Measurements from ENCODE around the gene NTN1. TPM values are rescaled to one million over a fixed set of nuclear protein-coding genes. Genes with fewer than 3 reads are reported as not detected.

Gene NTN1
- total RNA-seq, 2 donors from 2014 or later: 68.8 to 79.0 TPM

- DNase-seq (ENCODE audit: low spot score) (no peak), ATAC-seq (ENCODE audit: insufficient number of reproducible peaks, low FRiP score, low read depth) (no peak)
- Histone ChIP-seq H3K27me3 (replicated peaks; ENCODE audit: insufficient read depth) (no peaks in the 10 kb centered on the region), H3K4me3 (peak overlapping the region; percentile 58), H3K27ac (peak overlapping the region; percentile 56 to 80), H3K9me3 (no peaks in the 10 kb centered on the region), H3K4me1 (ENCODE audit: control insufficient read depth in 1 of 2, low read depth in 2 of 2) (peaks cover 12 to 38% of the 10 kb centered on the region in 2 donors), H3K36me3 (no peaks in the 10 kb centered on the region)
- TF ChIP-seq, protein P1, sequence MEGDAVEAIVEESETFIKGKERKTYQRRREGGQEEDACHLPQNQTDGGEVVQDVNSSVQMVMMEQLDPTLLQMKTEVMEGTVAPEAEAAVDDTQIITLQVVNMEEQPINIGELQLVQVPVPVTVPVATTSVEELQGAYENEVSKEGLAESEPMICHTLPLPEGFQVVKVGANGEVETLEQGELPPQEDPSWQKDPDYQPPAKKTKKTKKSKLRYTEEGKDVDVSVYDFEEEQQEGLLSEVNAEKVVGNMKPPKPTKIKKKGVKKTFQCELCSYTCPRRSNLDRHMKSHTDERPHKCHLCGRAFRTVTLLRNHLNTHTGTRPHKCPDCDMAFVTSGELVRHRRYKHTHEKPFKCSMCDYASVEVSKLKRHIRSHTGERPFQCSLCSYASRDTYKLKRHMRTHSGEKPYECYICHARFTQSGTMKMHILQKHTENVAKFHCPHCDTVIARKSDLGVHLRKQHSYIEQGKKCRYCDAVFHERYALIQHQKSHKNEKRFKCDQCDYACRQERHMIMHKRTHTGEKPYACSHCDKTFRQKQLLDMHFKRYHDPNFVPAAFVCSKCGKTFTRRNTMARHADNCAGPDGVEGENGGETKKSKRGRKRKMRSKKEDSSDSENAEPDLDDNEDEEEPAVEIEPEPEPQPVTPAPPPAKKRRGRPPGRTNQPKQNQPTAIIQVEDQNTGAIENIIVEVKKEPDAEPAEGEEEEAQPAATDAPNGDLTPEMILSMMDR (IDR thresholded peaks at IDR 0.05): no peak
Measured at GRCh38 chr17:9124554-9124935, 103.2 kb downstream of the NTN1 start.

DNA sequence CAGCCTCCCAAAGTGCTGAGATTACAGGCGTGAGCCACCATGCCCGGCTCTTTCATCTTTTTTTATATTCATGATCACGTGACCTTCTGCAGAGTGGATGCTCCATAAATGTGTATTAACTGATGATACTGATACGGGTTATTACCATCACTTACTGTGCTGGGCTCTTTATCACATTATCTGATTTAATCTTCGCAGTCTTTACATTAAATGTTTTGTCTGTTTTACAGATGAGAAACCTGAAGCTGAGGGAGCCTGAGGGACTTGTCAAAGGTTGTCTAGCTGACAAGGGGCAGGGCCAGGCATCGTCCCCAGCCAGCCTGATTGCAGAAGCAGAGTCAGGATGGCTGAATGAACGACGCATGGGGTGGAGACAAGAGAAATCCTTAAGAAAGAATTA lies 104.4 kb downstream of the NTN1 start:
- no peaks in the 10 kb centered on the region for H3K36me3 ChIP-seq
- ATAC-seq (ENCODE audit: insufficient number of reproducible peaks, low FRiP score, low read depth) (no peak), DNase-seq (ENCODE audit: low spot score) (no peak)
- peaks cover 12 to 35% of the 10 kb centered on the region in 2 donors for H3K4me1 ChIP-seq (ENCODE audit: control insufficient read depth in 1 of 2, low read depth in 2 of 2)
- TF ChIP-seq, protein P1 (IDR thresholded peaks at IDR 0.05): no peak
- no peaks in the 10 kb centered on the region for H3K27me3 ChIP-seq (replicated peaks; ENCODE audit: insufficient read depth)
- H3K4me3 ChIP-seq: no peak overlapping the region
- no peaks in the 10 kb centered on the region for H3K9me3 ChIP-seq
- H3K27ac ChIP-seq: peak overlapping the region in 1 of 2 donors; percentile 23

DNA sequence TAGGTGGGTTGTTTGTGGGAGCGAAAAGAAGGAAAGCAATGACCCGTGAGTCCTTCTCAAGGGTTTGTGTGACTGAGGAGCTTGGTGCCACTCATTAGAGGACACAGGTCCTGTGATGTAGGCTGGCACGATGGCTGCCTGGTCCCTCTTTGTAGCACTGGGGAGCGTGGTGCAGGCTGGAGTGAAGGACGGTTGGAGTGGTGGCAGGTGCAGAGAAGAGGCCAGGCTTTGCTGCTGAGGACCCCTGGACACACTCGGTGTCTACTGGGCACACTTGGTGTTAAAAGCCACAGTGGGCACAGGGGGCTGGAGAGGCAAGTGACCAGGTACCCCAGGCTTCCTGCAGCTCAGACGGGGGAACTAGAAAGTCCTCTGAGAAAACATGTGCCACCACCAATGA lies 106.0 kb downstream of the NTN1 start:
- peaks cover 9 to 21% of the 10 kb centered on the region in 2 donors for H3K4me1 ChIP-seq (ENCODE audit: control insufficient read depth in 1 of 2, low read depth in 2 of 2)
- no peaks in the 10 kb centered on the region for H3K36me3 ChIP-seq
- no peak overlapping the region for H3K27ac ChIP-seq
- H3K27me3 ChIP-seq (replicated peaks; ENCODE audit: insufficient read depth): no peaks in the 10 kb centered on the region
- H3K9me3 ChIP-seq: no peaks in the 10 kb centered on the region
- no peak overlapping the region for H3K4me3 ChIP-seq
- DNase-seq (ENCODE audit: low spot score) (no peak), ATAC-seq (ENCODE audit: insufficient number of reproducible peaks, low FRiP score, low read depth) (no peak)
- TF ChIP-seq, protein P1 (IDR thresholded peaks at IDR 0.05): no peak

- Histone ChIP-seq H3K27me3 (replicated peaks; ENCODE audit: insufficient read depth) (no peaks in the 10 kb centered on the region), H3K4me3 (no peak overlapping the region), H3K36me3 (no peaks in the 10 kb centered on the region), H3K4me1 (ENCODE audit: control insufficient read depth in 1 of 2, low read depth in 2 of 2) (peaks cover 2% of the 10 kb centered on the region in 2 donors), H3K27ac (no peak overlapping the region), H3K9me3 (no peaks in the 10 kb centered on the region)
- ATAC-seq (ENCODE audit: insufficient number of reproducible peaks, low FRiP score, low read depth) (no peak), DNase-seq (ENCODE audit: low spot score) (no peak)
- TF ChIP-seq, protein P1 (IDR thresholded peaks at IDR 0.05): no peak
Measured at GRCh38 chr17:9131371-9131770, 110.1 kb downstream of the NTN1 start.

DNA sequence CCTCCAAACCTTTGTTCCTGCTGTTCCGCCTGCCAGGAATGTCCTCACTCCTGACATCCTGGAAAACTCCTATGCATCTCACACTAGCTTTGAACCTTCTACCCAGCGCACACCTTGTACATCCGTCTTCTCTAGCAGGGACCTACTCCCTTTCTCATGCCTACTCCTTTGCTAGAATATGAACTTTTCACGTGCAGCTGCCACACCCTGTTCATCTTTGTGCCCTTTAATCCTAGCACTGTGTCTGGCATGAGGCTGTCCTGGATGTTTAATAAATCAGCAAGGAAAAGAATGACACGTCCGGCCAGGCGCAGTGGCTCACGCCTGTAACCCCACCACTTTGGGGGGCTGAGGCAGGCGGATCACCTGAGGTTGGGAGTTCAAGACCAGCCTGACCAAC lies 111.0 kb downstream of the NTN1 start:
- Histone ChIP-seq H3K4me1 (ENCODE audit: control insufficient read depth in 1 of 2, low read depth in 2 of 2) (peaks cover 4 to 9% of the 10 kb centered on the region in 2 donors), H3K36me3 (no peaks in the 10 kb centered on the region), H3K27me3 (replicated peaks; ENCODE audit: insufficient read depth) (no peaks in the 10 kb centered on the region), H3K4me3 (no peak overlapping the region), H3K27ac (no peak overlapping the region), H3K9me3 (no peaks in the 10 kb centered on the region)
- DNase-seq (ENCODE audit: low spot score) (no peak), ATAC-seq (ENCODE audit: insufficient number of reproducible peaks, low FRiP score, low read depth) (no peak)
- TF ChIP-seq, protein P1 (IDR thresholded peaks at IDR 0.05): no peak
